ENCODE results near the gene SCRN3.

DNA sequence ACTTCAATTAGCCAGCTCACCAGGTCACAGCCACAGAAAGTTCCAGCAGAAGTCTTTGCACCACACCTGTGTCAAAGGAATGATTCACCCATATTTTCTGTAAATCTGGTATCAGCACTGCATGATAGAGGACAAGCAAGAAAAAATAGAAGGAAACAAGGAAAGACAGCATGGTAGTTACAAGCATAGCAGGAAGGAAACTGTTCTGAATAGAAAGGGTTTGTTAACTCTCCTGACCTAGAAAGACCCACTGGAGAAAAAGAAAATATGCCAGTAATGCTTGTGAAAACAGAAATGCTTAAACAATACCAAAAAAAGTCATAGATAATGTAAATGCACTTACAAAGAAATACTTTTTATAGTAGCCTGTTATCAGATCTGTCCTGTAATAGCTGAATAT lies 40.8 kb downstream of the SCRN3 start:
- TF ChIP-seq, protein P1, sequence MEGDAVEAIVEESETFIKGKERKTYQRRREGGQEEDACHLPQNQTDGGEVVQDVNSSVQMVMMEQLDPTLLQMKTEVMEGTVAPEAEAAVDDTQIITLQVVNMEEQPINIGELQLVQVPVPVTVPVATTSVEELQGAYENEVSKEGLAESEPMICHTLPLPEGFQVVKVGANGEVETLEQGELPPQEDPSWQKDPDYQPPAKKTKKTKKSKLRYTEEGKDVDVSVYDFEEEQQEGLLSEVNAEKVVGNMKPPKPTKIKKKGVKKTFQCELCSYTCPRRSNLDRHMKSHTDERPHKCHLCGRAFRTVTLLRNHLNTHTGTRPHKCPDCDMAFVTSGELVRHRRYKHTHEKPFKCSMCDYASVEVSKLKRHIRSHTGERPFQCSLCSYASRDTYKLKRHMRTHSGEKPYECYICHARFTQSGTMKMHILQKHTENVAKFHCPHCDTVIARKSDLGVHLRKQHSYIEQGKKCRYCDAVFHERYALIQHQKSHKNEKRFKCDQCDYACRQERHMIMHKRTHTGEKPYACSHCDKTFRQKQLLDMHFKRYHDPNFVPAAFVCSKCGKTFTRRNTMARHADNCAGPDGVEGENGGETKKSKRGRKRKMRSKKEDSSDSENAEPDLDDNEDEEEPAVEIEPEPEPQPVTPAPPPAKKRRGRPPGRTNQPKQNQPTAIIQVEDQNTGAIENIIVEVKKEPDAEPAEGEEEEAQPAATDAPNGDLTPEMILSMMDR (optimal IDR thresholded peaks at IDR 0.05 in 1 of 3, IDR thresholded peaks at IDR 0.05 in 1 of 3, conservative IDR thresholded peaks at IDR 0.05 in 1 of 3; ENCODE audit: extremely low read depth in 1 of 3, insufficient read depth in 2 of 3, low read length in 3 of 3): no peak
- TF ChIP-seq EZH2 (IDR thresholded peaks at IDR 0.05; ENCODE audit: low read length): no peak
